T-cell (primary cell): ENCODE measurements around the gene TMEM270. TPM values are rescaled to one million over a fixed set of nuclear protein-coding genes. Genes with fewer than 3 reads are reported as not detected.

Experiments used
- ATAC-seq, 4 experiments: fragments of 200-7000 bp in 3 of 4; fragments of 150-1000 bp in 1 of 4; cut with Tn5 transposase; replicated peaks in 1 of 4; 1 replicate in 3 of 4; 2 replicates in 1 of 4; pipeline ENCODE4 v1.10.0; 2021; ENCODE audit warnings: moderate library complexity in 3 of 4, mild to moderate bottlenecking in 2 of 4, moderate number of reproducible peaks in 1 of 4
- CTCF ChIA-PET, 2 donors: fragments of 300-600 bp; sonication (Branson Sonifier 250); formaldehyde crosslinking; loops; one replicate each; lab custom pipeline; 2022; ENCODE audit warnings: antibody characterized with exemption in 2 of 2; lab: Charles Lee
- POLR2A ChIA-PET, 2 donors: fragments of 300-600 bp; sonication (Branson Sonifier 250); formaldehyde crosslinking; loops; one replicate each; lab custom pipeline; 2022; ENCODE audit warnings: antibody characterized with exemption in 2 of 2; lab: Charles Lee
- DNase-seq, 35 experiments: peaks; one replicate each; pipeline versions ENCODE4 v3.0.0 to v3.0.0-alpha.2; 2013 to 2023
- H3K27ac ChIP-seq: one replicate; pipeline ENCODE4 v1.5.1; 2013; ENCODE audit warnings: low read length
- H3K27me3 ChIP-seq, 2 experiments: replicated peaks in 1 of 2; 1 replicate in 1 of 2; 2 replicates in 1 of 2; pipeline versions ENCODE4 v1.6.1 to v1.7.0; 2013; ENCODE audit warnings: low read length in 1 of 2, mixed read lengths in 1 of 2; ENCODE audit not compliant: control insufficient read depth in 2 of 2, insufficient read depth in 2 of 2; ENCODE audit errors: extremely low read depth in 1 of 2
- H3K36me3 ChIP-seq, 2 donors: 1 replicate in 1 of 2; 2 replicates in 1 of 2; pipeline versions ENCODE4 v1.6.1 to v1.7.0; 2013; ENCODE audit warnings: low read length in 1 of 2; ENCODE audit not compliant: control insufficient read depth in 2 of 2, insufficient read depth in 1 of 2; ENCODE audit errors: extremely low read depth in 1 of 2
- H3K4me1 ChIP-seq, 2 experiments: 1 replicate in 1 of 2; 2 replicates in 1 of 2; pipeline versions ENCODE4 v1.6.1 to v1.7.0; 2013; ENCODE audit warnings: low read length in 2 of 2, mixed read lengths in 1 of 2; ENCODE audit not compliant: insufficient read depth in 2 of 2, control insufficient read depth in 1 of 2; ENCODE audit errors: extremely low read depth in 1 of 2
- H3K4me3 ChIP-seq, 2 donors: 1 replicate in 1 of 2; 2 replicates in 1 of 2; pipeline versions ENCODE4 v1.5.1 to v1.7.0; 2013; ENCODE audit warnings: mild to moderate bottlenecking in 2 of 2, low read length in 1 of 2, moderate library complexity in 1 of 2; ENCODE audit not compliant: control insufficient read depth in 1 of 2; ENCODE audit errors: extremely low read depth in 1 of 2
- H3K9me3 ChIP-seq: 2 replicates; pipeline ENCODE4 v1.7.0; 2013
- H3K27ac Mint-ChIP-seq, 2 donors: one replicate each; pipeline ENCODE4 v1.8.0; 2020 to 2021; ENCODE audit warnings: mild to moderate bottlenecking in 2 of 2, mixed read lengths in 2 of 2
- H3K27me3 Mint-ChIP-seq, 2 donors: one replicate each; pipeline ENCODE4 v1.8.0; 2021 to 2022; ENCODE audit warnings: mixed read lengths in 2 of 2
- H3K36me3 Mint-ChIP-seq: one replicate; pipeline ENCODE4 v1.8.0; 2021; ENCODE audit warnings: mixed read lengths
- H3K4me1 Mint-ChIP-seq, 3 donors: one replicate each; pipeline ENCODE4 v1.8.0; 2020 to 2022; ENCODE audit warnings: mixed read lengths in 3 of 3, mild to moderate bottlenecking in 1 of 3
- H3K4me3 Mint-ChIP-seq, 3 donors: one replicate each; pipeline ENCODE4 v1.8.0; 2020 to 2022; ENCODE audit warnings: mild to moderate bottlenecking in 3 of 3, mixed read lengths in 3 of 3, moderate library complexity in 3 of 3
- H3K9me3 Mint-ChIP-seq, 3 donors: one replicate each; pipeline ENCODE4 v1.8.0; 2020 to 2022; ENCODE audit warnings: mixed read lengths in 3 of 3
- WGBS: methylation state at CpG from one replicate; pipeline ENCODE4 v1.1.5; 2013; ENCODE audit warnings: missing lambda C conversion rate; ENCODE audit not compliant: insufficient coverage; 5-methylcytosine and 5-hydroxymethylcytosine counted together
- total RNA-seq, 35 experiments: library from RNA in 6 of 35; stranded (reverse) in 6 of 35; fragments of 120-200 nt in 1 of 35; gene quantifications; one replicate each; pipeline versions ENCODE4 v1.2.1 to v1.2.4 and lab custom pipeline; 2013 to 2026

The TMEM270 gene
- total RNA-seq, 5 donors from 2014 or later (not counting 1 experiment from before 2014, with no cell fraction given): not detected

- ATAC-seq (no peak), DNase-seq (no peak)
- WGBS: 50% methylated on average over 7 of the region's 11 CpGs
- H3K27ac ChIP-seq: no peak overlapping the region
- ChIA-PET CTCF (interaction anchor here in 1 of 2 donors (0.6 kb wide), 1 partner anchor 246 kb away, joined by 4 read pairs; no protein-coding TSS in a partner anchor), POLR2A (no interaction called here)
- no peak overlapping the region for H3K27ac Mint-ChIP-seq
- H3K4me3 Mint-ChIP-seq: no peak overlapping the region
- no peak overlapping the region for H3K4me3 ChIP-seq
- H3K9me3 ChIP-seq: no peaks in the 10 kb centered on the region
- H3K4me1 Mint-ChIP-seq: peaks cover 2 to 5% (median 4%) of the 10 kb centered on the region in 3 donors
- no peaks in the 10 kb centered on the region for H3K36me3 Mint-ChIP-seq
- no peaks in the 10 kb centered on the region for H3K4me1 ChIP-seq
- H3K36me3 ChIP-seq: no peaks in the 10 kb centered on the region
- H3K27me3 ChIP-seq: peaks cover 0 to 39% of the 10 kb centered on the region in 2 experiments
- peaks cover 0 to 12% (median 4%) of the 10 kb centered on the region in 3 donors for H3K9me3 Mint-ChIP-seq
- peaks cover 12% of the 10 kb centered on the region in 2 donors for H3K27me3 Mint-ChIP-seq
Observed at GRCh38 chr7:73892003-73892999, 31.3 kb downstream of the TMEM270 start.

- H3K9me3 ChIP-seq: no peaks in the 10 kb centered on the region
- no peaks in the 10 kb centered on the region for H3K36me3 ChIP-seq
- WGBS: 92% methylated on average over 14 of the region's 22 CpGs
- no peak overlapping the region for H3K27ac Mint-ChIP-seq
- H3K4me3 ChIP-seq: no peak overlapping the region
- no peak overlapping the region for H3K4me3 Mint-ChIP-seq
- no peak overlapping the region for H3K27ac ChIP-seq
- ATAC-seq: no peak
- CTCF ChIA-PET: no interaction called here
- no peak for DNase-seq
- H3K36me3 Mint-ChIP-seq: no peaks in the 10 kb centered on the region
- H3K27me3 ChIP-seq: peaks cover 0 to 30% of the 10 kb centered on the region in 2 experiments
- H3K27me3 Mint-ChIP-seq: peaks cover 3 to 7% of the 10 kb centered on the region in 2 donors
- peaks cover 0 to 12% (median 4%) of the 10 kb centered on the region in 3 donors for H3K9me3 Mint-ChIP-seq
- peaks cover 2 to 5% (median 2%) of the 10 kb centered on the region in 3 donors for H3K4me1 Mint-ChIP-seq
- no peaks in the 10 kb centered on the region for H3K4me1 ChIP-seq
- POLR2A ChIA-PET: no interaction called here
Observed at GRCh38 chr7:73893342-73894101, 32.6 kb downstream of the TMEM270 start.

- peaks cover 0 to 12% (median 4%) of the 10 kb centered on the region in 3 donors for H3K9me3 Mint-ChIP-seq
- Histone ChIP-seq H3K9me3 (no peaks in the 10 kb centered on the region), H3K27me3 (peaks cover 0 to 30% of the 10 kb centered on the region in 2 experiments), H3K36me3 (no peaks in the 10 kb centered on the region), H3K27ac (no peak overlapping the region), H3K4me1 (no peaks in the 10 kb centered on the region), H3K4me3 (no peak overlapping the region)
- H3K27ac Mint-ChIP-seq: no peak overlapping the region
- H3K27me3 Mint-ChIP-seq: peaks cover 0 to 7% of the 10 kb centered on the region in 2 donors
- no peaks in the 10 kb centered on the region for H3K36me3 Mint-ChIP-seq
- H3K4me1 Mint-ChIP-seq: peaks cover 2 to 5% (median 2%) of the 10 kb centered on the region in 3 donors
- ATAC-seq (no peak), DNase-seq (no peak)
- H3K4me3 Mint-ChIP-seq: no peak overlapping the region
- CTCF ChIA-PET: no interaction called here
- 84% methylated on average over 6 of the region's 6 CpGs for WGBS
- POLR2A ChIA-PET: interaction anchor here in 1 of 2 donors (0.6 kb wide), 1 partner anchor 8 kb away, joined by 3 read pairs; no protein-coding TSS in a partner anchor
Observed at GRCh38 chr7:73894166-73894565, 33.2 kb downstream of the TMEM270 start.

- Mint-ChIP-seq H3K9me3 (peaks cover 0 to 12% (median 4%) of the 10 kb centered on the region in 3 donors), H3K36me3 (no peaks in the 10 kb centered on the region), H3K4me3 (no peak overlapping the region), H3K27ac (no peak overlapping the region), H3K27me3 (peaks cover 0 to 7% of the 10 kb centered on the region in 2 donors), H3K4me1 (peaks cover 2 to 5% (median 2%) of the 10 kb centered on the region in 3 donors)
- ChIA-PET POLR2A (interaction anchor here in 1 of 2 donors (0.6 kb wide), 1 partner anchor 9 kb away, joined by 3 read pairs; no protein-coding TSS in a partner anchor), CTCF (no interaction called here)
- Histone ChIP-seq H3K27me3 (peaks cover 0 to 34% of the 10 kb centered on the region in 2 experiments), H3K4me3 (no peak overlapping the region), H3K9me3 (no peaks in the 10 kb centered on the region), H3K36me3 (no peaks in the 10 kb centered on the region), H3K4me1 (no peaks in the 10 kb centered on the region), H3K27ac (no peak overlapping the region)
- DNase-seq: no peak
- 93% methylated on average over 8 of the region's 20 CpGs for WGBS
- ATAC-seq: no peak
Observed at GRCh38 chr7:73894733-73895551, 34.0 kb downstream of the TMEM270 start.

GRCh38 chr7:73895626-73896025, 34.7 kb downstream of the TMEM270 start:
- H3K4me1 Mint-ChIP-seq: peaks cover 0 to 5% (median under 1%) of the 10 kb centered on the region in 3 donors
- CTCF ChIA-PET: no interaction called here

More at GRCh38 chr7:73895626-73896025, 34.7 kb downstream of the TMEM270 start:
- DNase-seq: no peak
- no CpG with 5 or more reads among the region's 3 CpGs for WGBS
- no peak overlapping the region for H3K27ac ChIP-seq
- H3K27me3 ChIP-seq: peaks cover 0 to 35% of the 10 kb centered on the region in 2 experiments
- H3K4me1 ChIP-seq: no peaks in the 10 kb centered on the region
- no peak overlapping the region for H3K4me3 ChIP-seq
- H3K9me3 Mint-ChIP-seq: peaks cover 0 to 12% (median 4%) of the 10 kb centered on the region in 3 donors
- no peaks in the 10 kb centered on the region for H3K36me3 Mint-ChIP-seq
- no peak for ATAC-seq
- no peaks in the 10 kb centered on the region for H3K9me3 ChIP-seq
- H3K4me3 Mint-ChIP-seq: no peak overlapping the region
- H3K36me3 ChIP-seq: no peaks in the 10 kb centered on the region
- POLR2A ChIA-PET: no interaction called here
- H3K27ac Mint-ChIP-seq: no peak overlapping the region
- peaks cover 0 to 7% of the 10 kb centered on the region in 2 donors for H3K27me3 Mint-ChIP-seq
